GM12875 (cell line): ENCODE data around the gene RAP1GAP2.

Experiments
- H3K4me3 ChIP-seq: one replicate; pipeline ENCODE4 v1.5.1; 2011; ENCODE audit warnings: low read depth, low read length, control low read depth
- TF ChIP-seq, protein P1 (sequence below): IDR thresholded peaks from 2 replicates; pipeline ENCODE4 v1.5.1; 2011; ENCODE audit warnings: low read depth, mild to moderate bottlenecking, control low read depth, inconsistent platforms, low read length, moderate library complexity, borderline replicate concordance; ENCODE audit not compliant: insufficient read depth

RAP1GAP2 gene

DNA sequence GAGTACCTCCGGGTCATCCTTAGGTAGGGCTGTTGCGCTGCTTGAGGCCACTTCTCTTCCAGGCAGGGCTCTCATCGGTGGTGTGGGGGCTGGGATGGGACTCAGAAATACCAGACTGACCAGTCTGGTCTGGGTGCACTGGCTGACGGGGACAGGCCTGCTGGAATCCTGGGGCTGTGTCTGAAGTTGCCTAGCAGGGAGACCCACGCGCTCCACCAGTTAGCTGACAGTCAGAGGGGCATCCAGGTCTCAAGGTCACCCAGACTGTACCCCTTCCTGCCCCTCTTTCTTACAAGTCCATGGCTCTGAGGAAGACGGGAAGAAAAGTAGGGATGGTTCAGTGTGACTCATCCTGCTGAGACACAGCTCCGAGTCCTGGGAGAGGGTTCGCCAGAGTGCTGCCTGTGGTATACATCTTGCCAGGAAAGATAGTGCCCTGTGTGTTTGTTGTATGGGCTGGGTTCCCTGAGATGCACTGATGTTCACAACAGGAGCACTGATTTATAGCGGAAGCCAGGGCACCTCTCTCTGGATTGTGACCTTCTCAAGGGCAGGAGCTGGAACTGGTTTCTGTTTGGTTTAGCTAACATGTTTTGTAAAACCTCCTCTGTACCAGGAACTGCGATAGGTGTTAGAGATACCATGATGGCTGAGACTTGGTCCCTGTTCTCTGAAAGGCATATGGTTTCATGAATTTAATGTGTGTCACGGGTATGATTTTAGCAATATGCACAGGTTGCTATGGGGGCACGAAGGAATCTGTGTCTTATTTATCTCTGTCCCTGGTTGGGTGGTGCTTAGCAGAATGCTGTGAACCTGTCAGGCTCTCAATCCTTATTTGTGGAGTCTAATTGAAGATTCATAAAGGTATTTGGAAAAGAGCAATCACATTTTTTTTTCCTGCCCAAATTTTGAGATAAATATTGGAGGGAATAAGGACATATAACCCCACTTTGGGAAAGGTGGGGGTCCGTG is 169.7 kb downstream of the RAP1GAP2 start:
- no peak overlapping the region for H3K4me3 ChIP-seq
- TF ChIP-seq, protein P1, sequence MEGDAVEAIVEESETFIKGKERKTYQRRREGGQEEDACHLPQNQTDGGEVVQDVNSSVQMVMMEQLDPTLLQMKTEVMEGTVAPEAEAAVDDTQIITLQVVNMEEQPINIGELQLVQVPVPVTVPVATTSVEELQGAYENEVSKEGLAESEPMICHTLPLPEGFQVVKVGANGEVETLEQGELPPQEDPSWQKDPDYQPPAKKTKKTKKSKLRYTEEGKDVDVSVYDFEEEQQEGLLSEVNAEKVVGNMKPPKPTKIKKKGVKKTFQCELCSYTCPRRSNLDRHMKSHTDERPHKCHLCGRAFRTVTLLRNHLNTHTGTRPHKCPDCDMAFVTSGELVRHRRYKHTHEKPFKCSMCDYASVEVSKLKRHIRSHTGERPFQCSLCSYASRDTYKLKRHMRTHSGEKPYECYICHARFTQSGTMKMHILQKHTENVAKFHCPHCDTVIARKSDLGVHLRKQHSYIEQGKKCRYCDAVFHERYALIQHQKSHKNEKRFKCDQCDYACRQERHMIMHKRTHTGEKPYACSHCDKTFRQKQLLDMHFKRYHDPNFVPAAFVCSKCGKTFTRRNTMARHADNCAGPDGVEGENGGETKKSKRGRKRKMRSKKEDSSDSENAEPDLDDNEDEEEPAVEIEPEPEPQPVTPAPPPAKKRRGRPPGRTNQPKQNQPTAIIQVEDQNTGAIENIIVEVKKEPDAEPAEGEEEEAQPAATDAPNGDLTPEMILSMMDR = no peak

DNA sequence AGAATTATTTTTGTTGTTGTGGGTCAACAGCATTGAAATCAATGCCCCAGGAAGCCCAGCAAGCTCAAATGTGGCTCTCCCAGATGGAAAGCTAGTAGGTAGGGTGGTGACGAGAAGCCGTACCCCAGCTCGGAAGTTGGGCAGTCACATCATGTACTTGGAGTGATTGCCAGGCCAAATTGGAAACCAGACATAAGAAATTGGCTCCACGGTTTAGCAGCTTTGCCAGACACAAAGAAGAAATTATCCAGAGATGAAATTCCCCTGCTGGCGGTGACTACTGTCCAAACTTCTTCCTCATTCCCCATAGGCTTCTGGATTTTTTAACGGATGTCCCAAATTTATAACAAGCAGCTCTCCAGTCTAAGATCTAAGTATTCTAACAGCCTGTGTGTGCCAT is 171.3 kb downstream of the RAP1GAP2 start:
- TF ChIP-seq, protein P1 = no peak
- no peak overlapping the region for H3K4me3 ChIP-seq

DNA sequence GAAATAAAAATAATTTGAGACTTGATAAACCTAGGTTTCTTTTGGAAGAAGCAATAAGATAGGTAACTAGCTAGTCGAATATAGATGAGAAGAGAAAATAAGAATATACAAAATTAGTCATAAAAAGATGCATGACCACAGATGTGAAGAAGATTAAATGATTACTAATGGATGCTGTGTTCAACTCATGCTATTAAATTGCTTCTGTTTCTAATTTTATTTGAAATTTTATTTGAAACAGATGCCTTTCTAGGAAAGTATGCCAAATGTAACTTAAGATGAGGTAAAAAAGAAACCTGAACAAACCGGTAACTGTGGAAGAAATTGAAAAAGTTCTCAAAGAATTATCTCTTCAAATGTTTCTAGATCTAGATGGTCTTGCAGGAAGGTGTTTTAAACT is 175.6 kb downstream of the RAP1GAP2 start:
- no peak overlapping the region for H3K4me3 ChIP-seq
- TF ChIP-seq, protein P1 = no peak

DNA sequence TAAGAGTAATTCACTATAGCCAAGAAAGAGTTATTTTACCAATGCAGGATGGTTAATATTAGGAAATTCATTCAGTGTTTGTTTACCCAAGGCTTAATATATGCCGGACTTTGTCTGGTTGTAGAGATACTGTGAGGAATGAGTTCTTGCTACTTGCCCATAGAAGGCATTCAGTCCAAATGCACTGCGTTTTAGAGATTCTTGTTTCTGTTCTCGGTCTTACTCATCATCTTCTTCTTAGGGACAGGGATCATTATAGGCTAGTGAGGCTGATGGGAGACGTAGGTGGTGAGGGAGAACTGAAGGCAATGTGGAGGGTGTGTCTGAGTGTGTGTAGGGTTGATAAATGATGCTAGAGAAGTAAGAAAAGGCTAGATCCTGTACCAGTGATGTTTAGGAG is 176.5 kb downstream of the RAP1GAP2 start:
- no peak overlapping the region for H3K4me3 ChIP-seq
- TF ChIP-seq, protein P1 = no peak

DNA sequence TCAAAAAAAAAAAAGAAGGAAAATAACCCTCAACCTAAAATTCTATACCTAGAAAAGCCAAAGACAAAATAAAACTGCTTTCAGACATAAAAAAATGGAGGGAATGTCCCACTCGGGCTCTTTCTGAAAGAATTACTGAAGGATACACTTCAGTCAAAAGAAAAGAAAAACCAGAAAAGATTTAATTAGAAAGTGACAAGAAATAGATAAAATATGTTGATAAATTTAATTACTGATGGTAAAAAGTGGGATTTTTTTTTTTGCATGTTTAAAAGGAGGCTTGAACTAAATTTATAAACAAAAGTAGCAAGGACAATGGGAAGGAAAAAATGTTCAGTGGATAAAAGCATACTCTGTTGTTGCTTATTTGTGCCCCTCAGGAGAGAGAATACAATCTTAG is 178.1 kb downstream of the RAP1GAP2 start:
- TF ChIP-seq, protein P1 = no peak
- no peak overlapping the region for H3K4me3 ChIP-seq

DNA sequence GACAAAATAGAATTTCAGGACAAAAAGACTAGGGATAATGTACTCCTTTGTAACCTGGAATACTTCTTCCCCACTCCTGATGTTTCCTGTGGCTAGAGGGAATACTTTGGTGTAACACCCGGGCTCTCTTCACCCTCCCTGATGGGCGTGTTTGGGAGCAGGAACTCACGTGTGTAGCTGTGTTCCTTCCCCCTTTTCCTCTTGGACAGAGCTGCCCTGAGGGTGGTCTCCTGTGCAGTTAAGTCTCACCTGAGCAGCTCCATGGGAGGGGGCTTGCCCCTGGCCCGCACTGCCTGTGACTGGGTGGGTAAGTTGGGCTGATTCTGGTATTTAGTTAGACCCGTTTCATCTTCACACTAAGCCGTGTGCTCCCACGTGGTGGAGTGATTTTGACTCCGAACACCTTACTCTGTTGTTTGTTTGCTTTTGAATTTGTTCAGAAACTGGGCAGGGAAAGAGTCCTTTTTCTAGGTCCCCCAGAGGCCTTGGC is 179.3 kb downstream of the RAP1GAP2 start:
- no peak overlapping the region for H3K4me3 ChIP-seq

DNA sequence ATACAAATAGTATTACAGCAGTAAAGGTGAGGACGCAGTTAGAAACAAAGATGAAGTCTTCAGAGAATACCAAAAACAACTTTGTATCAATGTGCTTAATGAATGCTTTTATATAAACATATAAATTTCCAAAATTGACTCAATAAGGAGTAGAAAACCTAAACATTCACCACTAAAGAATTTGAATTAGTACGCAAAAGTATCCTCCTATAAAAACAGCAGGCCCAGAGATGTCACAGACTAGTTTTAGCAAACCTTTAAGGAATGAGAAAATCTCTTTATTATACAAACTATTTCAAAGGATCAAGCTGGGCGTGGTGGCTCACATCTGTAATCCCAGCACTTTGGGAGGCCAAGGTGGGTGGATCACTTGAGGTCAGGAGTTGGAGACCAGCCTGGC is 180.9 kb downstream of the RAP1GAP2 start:
- TF ChIP-seq, protein P1 = no peak
- H3K4me3 ChIP-seq = no peak overlapping the region

More for the DNA sequence above, 179.3 kb downstream of the RAP1GAP2 start:
- TF ChIP-seq, protein P1 = no peak
